Nephron (organoid): ENCODE results near the gene ZCCHC14.

Experiments used
- H3K27ac Mint-ChIP-seq, 3 experiments: 2 replicates each; pipeline ENCODE4 v1.8.0; 2020; ENCODE audit warnings: mixed read lengths in 3 of 3, mild to moderate bottlenecking in 2 of 3, moderate library complexity in 1 of 3
- H3K27me3 Mint-ChIP-seq: 2 replicates; pipeline ENCODE4 v1.8.0; 2021; ENCODE audit warnings: low read depth, mild to moderate bottlenecking, moderate library complexity, mixed read lengths
- H3K36me3 Mint-ChIP-seq: 2 replicates; pipeline ENCODE4 v1.8.0; 2020; ENCODE audit warnings: low read depth, mixed read lengths
- H3K4me1 Mint-ChIP-seq: 2 replicates; pipeline ENCODE4 v1.8.0; 2020; ENCODE audit warnings: mixed read lengths
- H3K4me3 Mint-ChIP-seq, 3 experiments: 2 replicates each; pipeline ENCODE4 v1.8.0; 2020; ENCODE audit warnings: mild to moderate bottlenecking in 3 of 3, mixed read lengths in 3 of 3, moderate library complexity in 2 of 3
- H3K9me3 Mint-ChIP-seq: 2 replicates; pipeline ENCODE4 v1.8.0; 2020; ENCODE audit warnings: mixed read lengths
- TF ChIP-seq, protein P1 (sequence below), 3 experiments: fragments of 200-600 bp; sonication (generic); IDR thresholded peaks; one replicate each; pipeline ENCODE4 v1.5.0; 2021; ENCODE audit warnings: antibody characterized with exemption in 3 of 3; ENCODE audit not compliant: unreplicated experiment in 3 of 3

Gene ZCCHC14

DNA sequence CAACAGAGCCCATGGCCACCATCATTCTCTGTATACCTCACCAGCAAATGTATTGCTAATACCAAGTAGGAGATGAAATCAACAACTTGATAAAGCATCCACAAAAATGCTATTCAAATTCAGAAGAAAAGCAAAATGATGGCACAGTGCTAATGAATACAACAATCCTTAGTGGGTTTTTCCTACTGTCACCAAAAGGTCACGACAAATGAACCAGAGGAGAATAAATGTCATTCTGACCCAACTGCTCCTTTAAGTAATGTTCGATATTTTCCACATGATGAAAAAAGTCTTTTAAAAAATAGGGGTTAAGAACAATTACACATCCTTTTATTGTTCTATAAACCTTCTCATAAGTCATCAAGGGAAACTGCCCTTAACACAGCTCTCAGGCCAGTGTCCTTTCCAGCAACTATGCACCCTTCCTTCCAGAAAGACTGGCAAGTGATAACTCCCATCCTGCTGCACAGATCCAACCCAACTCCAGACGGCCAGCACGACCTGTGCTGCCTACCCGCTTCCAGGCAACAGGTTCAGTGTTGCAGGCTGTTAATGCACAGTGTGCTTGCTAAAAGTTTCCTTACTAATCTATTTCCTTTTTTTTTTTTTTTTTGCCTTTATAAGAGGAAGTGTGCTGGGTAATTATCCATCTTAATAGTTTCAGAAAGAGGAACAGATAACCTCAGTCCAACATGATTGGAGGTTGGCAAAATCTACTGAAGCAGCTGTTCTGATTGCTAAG is 124.6 kb downstream of the ZCCHC14 start:
- H3K36me3 Mint-ChIP-seq = peaks cover 4% of the 10 kb centered on the region
- TF ChIP-seq, protein P1, sequence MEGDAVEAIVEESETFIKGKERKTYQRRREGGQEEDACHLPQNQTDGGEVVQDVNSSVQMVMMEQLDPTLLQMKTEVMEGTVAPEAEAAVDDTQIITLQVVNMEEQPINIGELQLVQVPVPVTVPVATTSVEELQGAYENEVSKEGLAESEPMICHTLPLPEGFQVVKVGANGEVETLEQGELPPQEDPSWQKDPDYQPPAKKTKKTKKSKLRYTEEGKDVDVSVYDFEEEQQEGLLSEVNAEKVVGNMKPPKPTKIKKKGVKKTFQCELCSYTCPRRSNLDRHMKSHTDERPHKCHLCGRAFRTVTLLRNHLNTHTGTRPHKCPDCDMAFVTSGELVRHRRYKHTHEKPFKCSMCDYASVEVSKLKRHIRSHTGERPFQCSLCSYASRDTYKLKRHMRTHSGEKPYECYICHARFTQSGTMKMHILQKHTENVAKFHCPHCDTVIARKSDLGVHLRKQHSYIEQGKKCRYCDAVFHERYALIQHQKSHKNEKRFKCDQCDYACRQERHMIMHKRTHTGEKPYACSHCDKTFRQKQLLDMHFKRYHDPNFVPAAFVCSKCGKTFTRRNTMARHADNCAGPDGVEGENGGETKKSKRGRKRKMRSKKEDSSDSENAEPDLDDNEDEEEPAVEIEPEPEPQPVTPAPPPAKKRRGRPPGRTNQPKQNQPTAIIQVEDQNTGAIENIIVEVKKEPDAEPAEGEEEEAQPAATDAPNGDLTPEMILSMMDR (IDR thresholded peaks at IDR 0.05; ENCODE audit: unreplicated experiment in 3 of 3) = no peak
- no peak overlapping the region for H3K4me3 Mint-ChIP-seq
- no peaks in the 10 kb centered on the region for H3K9me3 Mint-ChIP-seq
- H3K4me1 Mint-ChIP-seq = peaks cover 15% of the 10 kb centered on the region
- H3K27me3 Mint-ChIP-seq = no peaks in the 10 kb centered on the region
- H3K27ac Mint-ChIP-seq = no peak overlapping the region

GRCh38 chr16:87367529-87367928 is 125.3 kb downstream of the ZCCHC14 start:
- Mint-ChIP-seq H3K4me3 (no peak overlapping the region), H3K27me3 (no peaks in the 10 kb centered on the region), H3K9me3 (no peaks in the 10 kb centered on the region), H3K27ac (no peak overlapping the region), H3K36me3 (peaks cover 4% of the 10 kb centered on the region), H3K4me1 (peaks cover 15% of the 10 kb centered on the region)
- TF ChIP-seq, protein P1 (IDR thresholded peaks at IDR 0.05; ENCODE audit: unreplicated experiment in 3 of 3) = no peak

- H3K27ac Mint-ChIP-seq = no peak overlapping the region
- no peak overlapping the region for H3K4me3 Mint-ChIP-seq
- no peaks in the 10 kb centered on the region for H3K9me3 Mint-ChIP-seq
- H3K4me1 Mint-ChIP-seq = peaks cover 15% of the 10 kb centered on the region
- H3K36me3 Mint-ChIP-seq = peaks cover 5% of the 10 kb centered on the region
- no peaks in the 10 kb centered on the region for H3K27me3 Mint-ChIP-seq
- TF ChIP-seq, protein P1 (IDR thresholded peaks at IDR 0.05; ENCODE audit: unreplicated experiment in 3 of 3) = no peak
These were observed 125.9 kb downstream of the ZCCHC14 start for GRCh38 chr16:87366930-87367329.

- Mint-ChIP-seq H3K27ac (no peak overlapping the region), H3K9me3 (no peaks in the 10 kb centered on the region), H3K36me3 (peaks cover 12% of the 10 kb centered on the region), H3K4me3 (no peak overlapping the region), H3K4me1 (peaks cover 13% of the 10 kb centered on the region), H3K27me3 (no peaks in the 10 kb centered on the region)
- TF ChIP-seq, protein P1 (IDR thresholded peaks at IDR 0.05; ENCODE audit: unreplicated experiment in 3 of 3) = no peak
These were observed 126.5 kb downstream of the ZCCHC14 start for GRCh38 chr16:87366288-87366687.

- no peaks in the 10 kb centered on the region for H3K9me3 Mint-ChIP-seq
- H3K4me1 Mint-ChIP-seq = peaks cover 11% of the 10 kb centered on the region
- no peak overlapping the region for H3K4me3 Mint-ChIP-seq
- H3K27ac Mint-ChIP-seq = no peak overlapping the region
- TF ChIP-seq, protein P1 (IDR thresholded peaks at IDR 0.05; ENCODE audit: unreplicated experiment in 3 of 3) = no peak
- H3K27me3 Mint-ChIP-seq = no peaks in the 10 kb centered on the region
- peaks cover 23% of the 10 kb centered on the region for H3K36me3 Mint-ChIP-seq
These were observed 127.7 kb downstream of the ZCCHC14 start for GRCh38 chr16:87365021-87365713.
